ENCODE data around the gene CTNNA3. TPM values are rescaled to one million over a fixed set of nuclear protein-coding genes. Genes with fewer than 3 reads are reported as not detected.
A peak's percentile ranks its signal among the peaks of the same experiment; 100 is the strongest.

CTNNA3 gene
- total RNA-seq, 1 experiment from 2014 or later: 0.20 TPM

GRCh38 chr10:67262675-67263074 lies 433.3 kb downstream of the CTNNA3 start:
- POLR2A ChIA-PET: no interaction called here
- peaks cover 39% of the 10 kb centered on the region for H3K4me1 ChIP-seq
- no peak overlapping the region for H3K4me3 ChIP-seq (ENCODE audit: low read depth, low read length)
- no peak for DNase-seq
- Mint-ChIP-seq H3K4me3 (ENCODE audit: unreplicated experiment) (no peak overlapping the region), H3K4me1 (ENCODE audit: low read depth, unreplicated experiment) (peaks cover 53% of the 10 kb centered on the region), H3K27me3 (ENCODE audit: insufficient read depth, unreplicated experiment) (no peaks in the 10 kb centered on the region), H3K27ac (ENCODE audit: unreplicated experiment) (no peak overlapping the region), H3K36me3 (ENCODE audit: insufficient read depth, unreplicated experiment) (no peaks in the 10 kb centered on the region), H3K9me3 (ENCODE audit: unreplicated experiment) (peaks cover 11% of the 10 kb centered on the region)
- no peak for TF ChIP-seq CTCF (IDR thresholded peaks at IDR 0.05; ENCODE audit: insufficient read depth in 1 of 2, low read depth in 1 of 2, low read length in 1 of 2, severe bottlenecking in 1 of 2, unreplicated experiment in 1 of 2)
- no peaks in the 10 kb centered on the region for H3K36me3 ChIP-seq (ENCODE audit: control insufficient read depth, insufficient read depth, low read length)
- no TSS peak for BruUV-seq (replicated peaks)
- intact Hi-C loops (cut with micrococcal nuclease; ENCODE audit: unreplicated experiment): no loop called here
- CTCF ChIA-PET: no interaction called here
- H3K9me3 ChIP-seq: no peaks in the 10 kb centered on the region
- no peaks in the 10 kb centered on the region for H3K27me3 ChIP-seq (replicated peaks; ENCODE audit: control insufficient read depth, insufficient read depth, low read length)

GRCh38 chr10:67261300-67261797 lies 434.6 kb downstream of the CTNNA3 start:
- no peaks in the 10 kb centered on the region for H3K27me3 Mint-ChIP-seq (ENCODE audit: insufficient read depth, unreplicated experiment)
- no peaks in the 10 kb centered on the region for H3K36me3 Mint-ChIP-seq (ENCODE audit: insufficient read depth, unreplicated experiment)
- Histone ChIP-seq H3K4me1 (peaks cover 49% of the 10 kb centered on the region), H3K9me3 (no peaks in the 10 kb centered on the region), H3K36me3 (ENCODE audit: control insufficient read depth, insufficient read depth, low read length) (no peaks in the 10 kb centered on the region), H3K27me3 (replicated peaks; ENCODE audit: control insufficient read depth, insufficient read depth, low read length) (no peaks in the 10 kb centered on the region), H3K4me3 (ENCODE audit: low read depth, low read length) (no peak overlapping the region)
- ChIA-PET CTCF (no interaction called here), POLR2A (no interaction called here)
- BruUV-seq (replicated peaks): no TSS peak
- no peaks in the 10 kb centered on the region for H3K9me3 Mint-ChIP-seq (ENCODE audit: unreplicated experiment)
- no peak overlapping the region for H3K27ac Mint-ChIP-seq (ENCODE audit: unreplicated experiment)
- H3K4me3 Mint-ChIP-seq (ENCODE audit: unreplicated experiment): no peak overlapping the region
- DNase-seq: no peak
- intact Hi-C loops (cut with micrococcal nuclease; ENCODE audit: unreplicated experiment): no loop called here
- TF ChIP-seq CTCF (IDR thresholded peaks at IDR 0.05; ENCODE audit: insufficient read depth in 1 of 2, low read depth in 1 of 2, low read length in 1 of 2, severe bottlenecking in 1 of 2, unreplicated experiment in 1 of 2): no peak
- peaks cover 58% of the 10 kb centered on the region for H3K4me1 Mint-ChIP-seq (ENCODE audit: low read depth, unreplicated experiment)

GRCh38 chr10:67259319-67259929 lies 436.6 kb downstream of the CTNNA3 start:
- no TSS peak for BruUV-seq (replicated peaks)
- DNase-seq: peak; percentile 43 to 68

More at GRCh38 chr10:67259319-67259929, 436.6 kb downstream of the CTNNA3 start:
- no peaks in the 10 kb centered on the region for H3K36me3 Mint-ChIP-seq (ENCODE audit: insufficient read depth, unreplicated experiment)
- H3K9me3 ChIP-seq: no peaks in the 10 kb centered on the region
- H3K27ac Mint-ChIP-seq (ENCODE audit: unreplicated experiment): peak overlapping the region; percentile 37
- no peaks in the 10 kb centered on the region for H3K27me3 Mint-ChIP-seq (ENCODE audit: insufficient read depth, unreplicated experiment)
- no peaks in the 10 kb centered on the region for H3K9me3 Mint-ChIP-seq (ENCODE audit: unreplicated experiment)
- peaks cover 44% of the 10 kb centered on the region for H3K4me1 Mint-ChIP-seq (ENCODE audit: low read depth, unreplicated experiment)
- no peaks in the 10 kb centered on the region for H3K36me3 ChIP-seq (ENCODE audit: control insufficient read depth, insufficient read depth, low read length)
- peaks cover 48% of the 10 kb centered on the region for H3K4me1 ChIP-seq
- intact Hi-C loops (cut with micrococcal nuclease; ENCODE audit: unreplicated experiment): loop anchor here (1.0 to 2.0 kb wide), 4 partner anchors 23 to 233 kb away; no protein-coding TSS in a partner anchor
- no peaks in the 10 kb centered on the region for H3K27me3 ChIP-seq (replicated peaks; ENCODE audit: control insufficient read depth, insufficient read depth, low read length)
- POLR2A ChIA-PET: interaction anchor here (0.9 kb wide), 1 partner anchor 23 kb away, joined by 4 read pairs; no protein-coding TSS in a partner anchor
- CTCF ChIA-PET: interaction anchor here (0.6 to 1.9 kb wide), 5 partner anchors 25 to 186 kb away, joined by 3 to 9 read pairs (median 3); no protein-coding TSS in a partner anchor
- peak overlapping the region; percentile 51 for H3K4me3 Mint-ChIP-seq (ENCODE audit: unreplicated experiment)
- no peak overlapping the region for H3K4me3 ChIP-seq (ENCODE audit: low read depth, low read length)
- TF ChIP-seq CTCF (IDR thresholded peaks at IDR 0.05; ENCODE audit: insufficient read depth in 1 of 2, low read depth in 1 of 2, low read length in 1 of 2, severe bottlenecking in 1 of 2, unreplicated experiment in 1 of 2): no peak

Measured in Caco-2 (cell line).